Fibroblast of the aortic adventitia (primary cell): ENCODE results near the gene FA2H. TPM values are rescaled to one million over a fixed set of nuclear protein-coding genes. Genes with fewer than 3 reads are reported as not detected.

Source experiments
- DNase-seq: peaks from one replicate; pipeline ENCODE4 v3.0.0-alpha.2; 2010; ENCODE audit warnings: low read depth
- H3K4me3 ChIP-seq: 2 replicates; pipeline ENCODE4 v1.5.1; 2011; ENCODE audit warnings: low read depth, mild to moderate bottlenecking, control low read depth, low read length, moderate library complexity
- CTCF ChIP-seq: IDR thresholded peaks from 2 replicates; pipeline ENCODE4 v1.5.1; 2011; ENCODE audit warnings: mild to moderate bottlenecking, low read length, control low read depth, inconsistent platforms; ENCODE audit not compliant: insufficient read depth
- total RNA-seq: library from RNA; depleted of rRNA; stranded (reverse); fragments of >200 nt; gene quantifications from 2 replicates; pipeline ENCODE4 v1.2.3, GENCODE V29; 2012; ENCODE audit warnings: low replicate concordance

Gene FA2H
- total RNA-seq, 1 donor = not detected

- no peak for DNase-seq
- no peak for TF ChIP-seq CTCF
Measured at GRCh38 chr16:74752756-74753155, 21.9 kb downstream of the FA2H start.

GRCh38 chr16:74752258-74752657 is 22.4 kb downstream of the FA2H start:
- no peak for DNase-seq
- no peak overlapping the region for H3K4me3 ChIP-seq
- no peak for TF ChIP-seq CTCF

More at GRCh38 chr16:74752756-74753155, 21.9 kb downstream of the FA2H start:
- H3K4me3 ChIP-seq = no peak overlapping the region

GRCh38 chr16:74751658-74752057 is 23.0 kb downstream of the FA2H start:
- H3K4me3 ChIP-seq = no peak overlapping the region
- no peak for DNase-seq
- TF ChIP-seq CTCF = no peak

GRCh38 chr16:74749291-74750055 is 25.1 kb downstream of the FA2H start:
- H3K4me3 ChIP-seq = no peak overlapping the region
- TF ChIP-seq CTCF = no peak
- DNase-seq = no peak

GRCh38 chr16:74748616-74749026 is 26.0 kb downstream of the FA2H start:
- no peak for TF ChIP-seq CTCF
- DNase-seq = no peak
- H3K4me3 ChIP-seq = no peak overlapping the region

GRCh38 chr16:74747716-74748615 is 26.7 kb downstream of the FA2H start:
- no peak for TF ChIP-seq CTCF
- DNase-seq = no peak
- H3K4me3 ChIP-seq = no peak overlapping the region
